ENCODE measurements around the gene DLGAP1.

DLGAP1 gene

GRCh38 chr18:3572761-3573160 lies 882.3 kb downstream of the DLGAP1 start:
- Histone ChIP-seq H3K4me3 (ENCODE audit: low read depth, low read length, poor library complexity, severe bottlenecking) (no peak overlapping the region), H3K27me3 (ENCODE audit: insufficient read depth, low read length) (no peaks in the 10 kb centered on the region), H3K4me2 (ENCODE audit: low read length) (no peak overlapping the region), H3K9me2 (ENCODE audit: low read depth, low read length) (no peaks in the 10 kb centered on the region), H3K4me1 (ENCODE audit: insufficient read depth, low read length, severe bottlenecking) (no peaks in the 10 kb centered on the region), H2AFZ (ENCODE audit: low read length) (no peak overlapping the region), H3K79me2 (ENCODE audit: insufficient read depth, low read length) (no peaks in the 10 kb centered on the region), H4K20me1 (ENCODE audit: insufficient read depth, low read length) (no peaks in the 10 kb centered on the region), H3K9me3 (ENCODE audit: low read length) (no peaks in the 10 kb centered on the region), H3K36me3 (ENCODE audit: insufficient read depth, low read length) (no peaks in the 10 kb centered on the region), H3K27ac (ENCODE audit: low read depth, low read length, poor library complexity, severe bottlenecking) (no peak overlapping the region), H3K9ac (ENCODE audit: low read length) (no peak overlapping the region), H3F3A (ENCODE audit: insufficient read depth, low read length) (no peaks in the 10 kb centered on the region)
- TF ChIP-seq EZH2 (IDR thresholded peaks at IDR 0.05; ENCODE audit: borderline replicate concordance, low read length), result no peak
- TF ChIP-seq, protein P1, sequence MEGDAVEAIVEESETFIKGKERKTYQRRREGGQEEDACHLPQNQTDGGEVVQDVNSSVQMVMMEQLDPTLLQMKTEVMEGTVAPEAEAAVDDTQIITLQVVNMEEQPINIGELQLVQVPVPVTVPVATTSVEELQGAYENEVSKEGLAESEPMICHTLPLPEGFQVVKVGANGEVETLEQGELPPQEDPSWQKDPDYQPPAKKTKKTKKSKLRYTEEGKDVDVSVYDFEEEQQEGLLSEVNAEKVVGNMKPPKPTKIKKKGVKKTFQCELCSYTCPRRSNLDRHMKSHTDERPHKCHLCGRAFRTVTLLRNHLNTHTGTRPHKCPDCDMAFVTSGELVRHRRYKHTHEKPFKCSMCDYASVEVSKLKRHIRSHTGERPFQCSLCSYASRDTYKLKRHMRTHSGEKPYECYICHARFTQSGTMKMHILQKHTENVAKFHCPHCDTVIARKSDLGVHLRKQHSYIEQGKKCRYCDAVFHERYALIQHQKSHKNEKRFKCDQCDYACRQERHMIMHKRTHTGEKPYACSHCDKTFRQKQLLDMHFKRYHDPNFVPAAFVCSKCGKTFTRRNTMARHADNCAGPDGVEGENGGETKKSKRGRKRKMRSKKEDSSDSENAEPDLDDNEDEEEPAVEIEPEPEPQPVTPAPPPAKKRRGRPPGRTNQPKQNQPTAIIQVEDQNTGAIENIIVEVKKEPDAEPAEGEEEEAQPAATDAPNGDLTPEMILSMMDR (IDR thresholded peaks at IDR 0.05; ENCODE audit: low read length), result no peak

- H4K20me1 ChIP-seq (ENCODE audit: insufficient read depth, low read length), result no peaks in the 10 kb centered on the region
- H3K4me1 ChIP-seq (ENCODE audit: insufficient read depth, low read length, severe bottlenecking), result peaks cover 9% of the 10 kb centered on the region
- H3K27me3 ChIP-seq (ENCODE audit: insufficient read depth, low read length), result no peaks in the 10 kb centered on the region
- no peak overlapping the region for H3K4me2 ChIP-seq (ENCODE audit: low read length)
- no peaks in the 10 kb centered on the region for H3K36me3 ChIP-seq (ENCODE audit: insufficient read depth, low read length)
- H3K9me3 ChIP-seq (ENCODE audit: low read length), result no peaks in the 10 kb centered on the region
- no peak overlapping the region for H3K27ac ChIP-seq (ENCODE audit: low read depth, low read length, poor library complexity, severe bottlenecking)
- H3K9me2 ChIP-seq (ENCODE audit: low read depth, low read length), result no peaks in the 10 kb centered on the region
- H3K4me3 ChIP-seq (ENCODE audit: low read depth, low read length, poor library complexity, severe bottlenecking), result no peak overlapping the region
- no peaks in the 10 kb centered on the region for H3K79me2 ChIP-seq (ENCODE audit: insufficient read depth, low read length)
- no peak for TF ChIP-seq EZH2 (IDR thresholded peaks at IDR 0.05; ENCODE audit: borderline replicate concordance, low read length)
- TF ChIP-seq, protein P1 (IDR thresholded peaks at IDR 0.05; ENCODE audit: low read length), result no peak
- no peak overlapping the region for H2AFZ ChIP-seq (ENCODE audit: low read length)
- no peak overlapping the region for H3K9ac ChIP-seq (ENCODE audit: low read length)
- no peaks in the 10 kb centered on the region for H3F3A ChIP-seq (ENCODE audit: insufficient read depth, low read length)
Observed at GRCh38 chr18:3566851-3567250, 888.3 kb downstream of the DLGAP1 start.

DNA sequence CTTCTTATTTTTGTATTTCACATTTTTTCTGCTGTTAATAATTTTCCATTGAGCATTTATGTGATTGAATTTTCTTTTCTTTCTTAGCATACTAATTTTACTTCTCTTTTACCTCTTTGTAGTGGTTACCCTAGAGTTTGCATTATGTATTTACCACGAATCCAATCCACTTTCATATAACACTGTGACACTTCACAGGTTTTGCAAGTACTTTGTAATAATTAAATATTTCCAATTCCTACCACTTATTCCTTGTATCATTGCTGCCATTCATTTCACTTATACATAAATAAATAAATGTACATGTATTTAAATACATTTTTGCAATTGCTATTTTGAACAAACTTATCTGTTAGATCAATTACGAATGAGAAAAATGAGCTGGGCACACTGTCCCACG lies 894.4 kb downstream of the DLGAP1 start:
- Histone ChIP-seq H3K9me3 (ENCODE audit: low read length) (no peaks in the 10 kb centered on the region), H3K4me3 (ENCODE audit: low read depth, low read length, poor library complexity, severe bottlenecking) (no peak overlapping the region), H3K27me3 (ENCODE audit: insufficient read depth, low read length) (no peaks in the 10 kb centered on the region), H3K4me2 (ENCODE audit: low read length) (no peak overlapping the region), H2AFZ (ENCODE audit: low read length) (no peak overlapping the region), H3K36me3 (ENCODE audit: insufficient read depth, low read length) (no peaks in the 10 kb centered on the region), H3K9ac (ENCODE audit: low read length) (no peak overlapping the region), H3K9me2 (ENCODE audit: low read depth, low read length) (no peaks in the 10 kb centered on the region), H3K4me1 (ENCODE audit: insufficient read depth, low read length, severe bottlenecking) (peaks cover 9% of the 10 kb centered on the region), H3K27ac (ENCODE audit: low read depth, low read length, poor library complexity, severe bottlenecking) (no peak overlapping the region), H3F3A (ENCODE audit: insufficient read depth, low read length) (no peaks in the 10 kb centered on the region), H3K79me2 (ENCODE audit: insufficient read depth, low read length) (no peaks in the 10 kb centered on the region), H4K20me1 (ENCODE audit: insufficient read depth, low read length) (no peaks in the 10 kb centered on the region)
- no peak for TF ChIP-seq EZH2 (IDR thresholded peaks at IDR 0.05; ENCODE audit: borderline replicate concordance, low read length)
- TF ChIP-seq, protein P1 (IDR thresholded peaks at IDR 0.05; ENCODE audit: low read length), result no peak

Measured in OCI-LY1 (cell line).